Epithelial cell of prostate (primary cell): ENCODE results near the gene HECTD4.
"Not testable (repeated sequence)": the region's sequence is repeated elsewhere in the genome, so short reads cannot be mapped to it uniquely, and the experiment has no call there.

Experiments
- DNase-seq: peaks from one replicate; pipeline ENCODE4 v3.0.0-alpha.2; 2011; ENCODE audit warnings: low read depth, low spot score
- H3K27ac ChIP-seq: fragments of 450-650 bp; 2 replicates; pipeline ENCODE4 v1.5.1; 2017; ENCODE audit warnings: mild to moderate bottlenecking

HECTD4 gene

DNA sequence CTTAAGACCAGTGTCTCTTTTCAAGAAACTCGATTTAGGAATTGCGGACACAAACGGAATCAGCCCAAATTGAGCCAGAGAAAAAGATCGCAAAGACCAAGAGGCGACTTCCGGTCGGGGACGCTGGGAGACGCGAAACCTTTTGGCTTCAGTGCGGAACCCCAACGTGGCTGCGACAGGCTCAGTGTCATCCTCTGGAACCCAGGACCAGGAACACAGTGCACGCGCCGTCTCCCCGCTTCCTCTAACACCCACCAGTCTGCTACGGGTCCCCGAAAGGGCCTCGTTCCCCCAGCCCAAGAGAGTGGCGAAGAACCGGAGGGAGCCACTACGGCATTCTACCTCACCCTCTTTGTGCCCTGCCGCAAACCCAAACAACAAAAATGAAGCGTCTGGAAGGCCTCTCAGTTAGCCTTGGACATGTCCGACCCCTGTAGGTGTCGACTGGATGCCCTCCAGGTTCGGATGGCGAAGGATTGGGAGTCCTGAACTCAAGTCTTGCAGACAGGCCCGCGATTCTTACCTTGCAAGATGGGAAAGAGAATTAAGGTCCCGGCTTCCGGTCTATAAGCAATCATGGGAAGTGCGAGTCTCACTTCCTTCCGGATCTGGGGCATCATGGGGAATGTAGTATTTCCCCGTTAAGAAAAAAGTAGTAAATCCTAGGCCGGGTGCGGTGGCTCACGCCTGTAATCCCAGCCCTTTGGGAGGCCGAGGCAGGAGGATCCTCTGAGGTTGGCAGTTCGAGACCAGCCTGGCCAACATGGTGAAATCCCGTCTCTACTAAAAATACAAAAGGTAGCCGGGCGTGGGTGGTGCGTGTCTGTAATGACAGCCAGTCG lies 27.1 kb upstream of the HECTD4 start, which contains the start of gene RPL6:
Gene RPL6, minus strand, starts transcription at position 542 of the 842 bp plus-strand sequence. CDS start 949 bp downstream, outside the sequence.
- H3K27ac ChIP-seq: peak within 1 kb of the TSS; percentile 92
- peak; percentile 72 for DNase-seq

DNA sequence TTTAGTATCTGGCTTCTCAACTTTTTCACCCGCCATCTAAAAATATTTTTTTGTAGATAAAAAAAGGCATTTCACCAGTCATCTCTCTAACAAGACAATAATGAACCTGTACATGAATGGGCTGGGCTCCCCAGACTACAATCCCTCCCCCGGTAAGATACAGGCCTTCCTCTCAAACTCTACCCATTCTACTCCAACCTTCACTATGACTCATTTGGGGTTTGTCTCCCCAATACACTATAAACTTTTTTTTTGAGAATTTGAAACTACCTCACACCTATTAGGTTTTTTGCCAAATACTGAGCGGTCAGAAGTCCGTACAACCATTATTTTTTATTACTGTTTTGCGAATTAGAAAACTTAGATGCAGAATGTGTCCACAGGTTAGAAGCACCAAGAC lies 26.4 kb upstream of the HECTD4 start:
- peak overlapping the region; percentile 92 for H3K27ac ChIP-seq
- no peak for DNase-seq

DNA sequence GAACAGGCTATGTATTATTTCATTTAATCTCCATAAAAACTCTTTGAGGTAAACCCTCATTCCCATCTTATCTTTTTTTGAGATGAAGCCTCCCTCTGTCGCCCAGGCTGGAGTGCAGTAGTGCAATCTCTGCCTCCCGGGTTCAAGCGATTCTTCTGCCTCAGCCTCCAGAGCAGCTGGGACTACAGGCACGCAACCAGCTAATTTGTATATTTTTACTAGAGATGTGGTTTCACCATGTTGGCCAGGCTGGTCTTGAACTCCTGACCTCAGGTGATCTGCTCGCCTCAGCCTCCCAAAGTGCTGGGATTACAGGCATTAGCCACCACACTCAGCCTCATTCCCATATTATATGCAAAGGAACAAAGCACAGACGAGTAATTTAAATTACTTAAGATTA lies 25.5 kb upstream of the HECTD4 start:
- not testable (repeated sequence) for DNase-seq
- H3K27ac ChIP-seq: peak overlapping the region; percentile 92

DNA sequence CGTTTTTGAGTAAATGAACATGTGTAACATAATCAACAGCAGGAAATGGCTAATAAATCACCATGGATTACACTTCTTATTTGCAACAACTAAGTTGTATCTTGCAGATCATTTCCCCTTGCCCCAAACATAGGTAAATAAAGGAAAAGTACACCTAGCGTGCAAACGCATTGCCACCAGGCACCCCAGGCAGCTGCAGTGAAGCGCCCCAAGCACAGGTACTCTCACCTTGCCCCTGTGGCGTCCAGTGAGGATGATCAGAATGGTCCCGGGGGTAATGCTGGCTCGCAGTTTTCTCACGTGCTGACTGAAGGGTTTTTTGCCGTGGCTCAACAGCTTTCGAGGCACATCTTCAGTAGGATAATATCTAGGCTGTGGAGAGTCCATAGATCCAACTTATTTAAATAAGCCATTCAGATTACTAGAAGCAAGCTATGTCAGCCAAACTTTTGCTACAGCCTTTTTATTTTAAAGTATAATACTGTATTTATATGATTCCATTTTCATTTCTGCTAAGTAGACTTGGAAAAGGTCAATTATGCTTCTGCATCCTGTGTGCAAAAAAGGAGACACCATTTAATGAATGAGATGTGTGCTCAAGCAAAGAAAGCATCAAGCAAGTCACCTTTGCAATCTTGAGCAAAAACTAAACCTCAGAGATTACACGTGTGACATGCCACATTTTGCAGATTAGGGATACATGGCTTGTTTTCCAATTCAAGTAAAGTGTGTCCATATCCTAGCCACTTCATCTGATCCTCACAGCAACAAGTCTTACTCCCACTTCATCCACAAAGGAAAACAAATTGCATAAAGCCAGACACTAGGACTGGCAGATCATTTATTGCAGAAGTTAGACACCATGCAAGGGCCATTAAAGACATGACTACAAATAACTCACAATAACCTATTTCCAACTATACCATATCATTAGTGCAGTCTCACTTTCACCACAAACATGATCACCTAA lies 24.6 kb upstream of the HECTD4 start:
- DNase-seq: no peak
- no peak overlapping the region for H3K27ac ChIP-seq

DNA sequence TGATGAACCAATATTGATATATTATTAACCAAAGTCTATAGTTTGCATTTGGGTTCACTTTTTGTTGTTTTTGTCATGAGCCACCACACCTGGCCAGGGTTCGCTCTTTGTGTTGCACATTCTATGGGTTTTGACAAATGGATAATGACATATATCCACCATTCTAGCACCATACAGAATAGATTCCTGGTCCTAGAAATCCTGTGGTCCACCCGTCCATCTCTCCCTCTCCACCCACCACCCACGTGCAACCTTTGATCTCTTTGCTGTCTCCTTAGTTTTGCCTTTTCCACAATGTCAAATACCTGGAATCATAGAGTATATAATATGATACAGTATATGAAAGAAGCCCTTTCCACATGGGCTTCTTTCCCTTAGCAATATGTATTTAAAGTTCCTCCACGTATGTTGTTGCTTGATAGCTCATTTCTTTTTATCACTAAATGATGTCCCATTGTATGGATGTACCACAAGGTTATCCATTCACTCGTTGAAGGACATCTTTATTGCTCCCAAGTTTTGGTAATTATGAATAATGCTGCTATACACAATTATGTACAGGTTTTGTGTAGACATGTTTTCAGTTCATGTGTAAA lies 19.8 kb upstream of the HECTD4 start:
- peak overlapping the region; percentile 9 for H3K27ac ChIP-seq
- DNase-seq: no peak

DNA sequence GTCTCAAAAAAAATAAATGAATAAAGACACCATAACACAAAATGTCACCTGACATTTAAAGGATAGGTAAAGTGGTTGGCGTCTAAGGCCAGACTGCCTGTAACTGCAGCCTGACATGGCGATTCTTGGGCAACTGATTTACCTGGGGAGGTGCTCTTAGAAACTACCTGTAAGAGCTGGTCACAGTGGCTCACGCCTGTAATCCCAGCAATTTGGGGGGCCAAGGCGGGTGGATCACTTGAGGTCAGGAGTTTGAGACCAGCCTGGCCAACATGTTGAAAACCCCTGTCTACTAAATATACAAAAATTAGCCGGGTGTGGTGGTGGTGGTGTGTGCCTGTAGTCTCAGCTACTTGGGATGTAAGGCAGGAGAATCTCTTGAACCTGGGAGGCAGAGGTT lies 18.8 kb upstream of the HECTD4 start:
- DNase-seq: no peak
- H3K27ac ChIP-seq: no peak overlapping the region

- no peak overlapping the region for H3K27ac ChIP-seq
- DNase-seq: no peak
These were observed 11.1 kb upstream of the HECTD4 start for GRCh38 chr12:112393328-112393727.

GRCh38 chr12:112389922-112390654 lies 7.9 kb upstream of the HECTD4 start:
- not testable (repeated sequence) for DNase-seq

DNA sequence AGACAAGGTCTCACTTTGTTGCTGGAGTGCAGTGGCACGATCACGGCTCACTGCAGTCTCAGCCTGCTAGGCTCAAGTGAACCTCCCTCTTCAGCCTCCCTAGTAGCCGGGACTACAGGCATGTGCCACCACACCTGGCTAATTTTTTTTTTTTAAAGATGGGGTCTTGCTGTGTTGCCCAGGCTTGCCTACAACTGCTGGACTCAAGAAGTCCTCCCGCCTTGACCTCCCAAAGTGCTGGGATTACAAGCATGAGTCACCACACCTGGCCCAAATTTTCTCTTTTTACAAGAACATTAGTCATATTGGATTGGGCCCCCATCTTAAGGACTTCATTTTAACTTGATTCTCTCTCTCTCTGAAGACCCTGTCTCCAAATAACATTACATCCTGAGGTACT lies 7.0 kb upstream of the HECTD4 start:
- DNase-seq: no peak
- no peak overlapping the region for H3K27ac ChIP-seq

More at GRCh38 chr12:112389922-112390654, 7.9 kb upstream of the HECTD4 start:
- not testable (repeated sequence) for H3K27ac ChIP-seq

DNA sequence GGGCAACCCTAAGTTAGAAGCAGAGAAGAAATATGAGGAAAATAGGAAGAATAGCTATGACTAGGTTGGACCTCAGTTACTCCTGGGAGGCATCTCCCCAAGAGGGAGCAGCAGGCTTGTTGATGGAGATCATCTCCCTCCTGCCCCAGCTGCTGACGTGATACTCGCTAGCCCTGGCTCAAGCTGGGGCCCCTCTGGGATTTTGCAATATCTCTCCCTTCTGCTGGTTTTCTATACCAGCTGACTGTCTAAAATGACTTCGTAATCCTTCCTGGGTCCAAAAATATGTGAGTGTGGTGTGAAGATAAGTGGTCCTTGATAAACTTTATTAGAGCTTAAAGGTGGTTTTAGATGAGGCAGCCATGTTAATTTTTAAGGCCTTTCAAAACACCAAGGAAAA lies 4.5 kb upstream of the HECTD4 start:
- no peak for DNase-seq
- H3K27ac ChIP-seq: no peak overlapping the region

DNA sequence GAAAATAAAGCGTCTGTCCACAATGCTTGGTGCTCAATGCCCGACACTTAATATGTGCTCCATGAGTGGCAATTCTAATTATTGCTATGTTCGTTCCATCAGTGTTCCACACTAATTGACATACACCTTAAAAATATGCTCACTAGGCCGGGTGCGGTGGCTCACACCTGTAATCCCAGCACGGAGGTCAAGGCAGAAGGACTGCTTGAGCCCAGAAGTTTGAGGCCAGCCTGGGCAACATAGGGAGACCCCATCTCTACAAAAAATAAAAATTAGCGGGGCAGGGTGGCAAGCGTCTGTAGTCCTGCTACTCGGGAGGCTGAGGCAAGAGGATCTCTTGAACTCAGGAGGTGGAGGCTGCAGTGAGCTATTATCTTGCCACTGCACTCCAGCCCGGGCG lies 635 bp upstream of the HECTD4 start:
- no peak for DNase-seq
- H3K27ac ChIP-seq: no peak overlapping the region

GRCh38 chr12:112381406-112381882 lies 787 bp downstream of the HECTD4 start:
- no peak for DNase-seq

GRCh38 chr12:112380663-112381405 lies 1.4 kb downstream of the HECTD4 start:
- no peak for DNase-seq
- peak overlapping the region; percentile 71 for H3K27ac ChIP-seq

More at GRCh38 chr12:112381406-112381882, 787 bp downstream of the HECTD4 start:
- H3K27ac ChIP-seq: peak overlapping the region; percentile 71

GRCh38 chr12:112375105-112375504 lies 7.1 kb downstream of the HECTD4 start:
- no peak overlapping the region for H3K27ac ChIP-seq
- DNase-seq: peak; percentile 54

DNA sequence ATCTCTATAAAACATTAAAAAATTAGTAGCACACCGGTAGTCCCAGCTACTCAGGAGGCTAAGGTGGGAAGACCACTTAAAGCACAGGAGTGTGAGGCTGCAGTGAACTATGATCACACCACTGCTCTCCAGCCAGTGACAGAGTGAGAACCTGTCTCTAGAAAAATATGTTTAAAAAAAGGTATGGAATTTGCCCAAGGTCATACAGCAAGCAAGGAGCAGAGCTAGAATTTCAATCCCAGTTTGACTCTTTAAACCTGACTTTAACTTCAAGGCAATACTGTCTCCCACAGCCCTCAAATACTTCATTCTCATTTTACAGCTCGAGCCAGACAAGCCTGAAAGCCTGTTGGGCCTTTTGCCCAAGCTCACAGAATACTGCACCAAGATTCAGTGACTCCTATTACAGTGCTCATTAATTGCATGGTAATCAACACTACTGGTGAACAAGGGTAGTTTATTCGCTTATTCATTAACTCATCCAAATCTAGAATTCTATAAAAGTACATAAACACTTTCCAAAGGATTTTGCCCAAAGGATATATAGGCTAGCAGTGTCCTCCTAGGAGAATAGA lies 8.0 kb downstream of the HECTD4 start:
- no peak for DNase-seq

GRCh38 chr12:112370868-112371510 lies 11.2 kb downstream of the HECTD4 start:
- no peak for DNase-seq
- H3K27ac ChIP-seq: no peak overlapping the region

More for the DNA sequence above, 8.0 kb downstream of the HECTD4 start:
- no peak overlapping the region for H3K27ac ChIP-seq

- DNase-seq: no peak
- H3K27ac ChIP-seq: no peak overlapping the region
These were observed 12.0 kb downstream of the HECTD4 start for GRCh38 chr12:112370199-112370598.

- DNase-seq: no peak
- H3K27ac ChIP-seq: no peak overlapping the region
These were observed 13.4 kb downstream of the HECTD4 start for GRCh38 chr12:112368856-112369255.
